CD4-positive, alpha-beta T cell treated with Interleukin-12 subunit alpha and Interleukin-12 subunit beta, for 1 hour (primary cell): Measurements from ENCODE around the gene PARD3B.

ENCODE experiments used
- DNase-seq: peaks from one replicate; pipeline ENCODE4 v3.0.0-alpha.2; 2020

PARD3B gene

DNA sequence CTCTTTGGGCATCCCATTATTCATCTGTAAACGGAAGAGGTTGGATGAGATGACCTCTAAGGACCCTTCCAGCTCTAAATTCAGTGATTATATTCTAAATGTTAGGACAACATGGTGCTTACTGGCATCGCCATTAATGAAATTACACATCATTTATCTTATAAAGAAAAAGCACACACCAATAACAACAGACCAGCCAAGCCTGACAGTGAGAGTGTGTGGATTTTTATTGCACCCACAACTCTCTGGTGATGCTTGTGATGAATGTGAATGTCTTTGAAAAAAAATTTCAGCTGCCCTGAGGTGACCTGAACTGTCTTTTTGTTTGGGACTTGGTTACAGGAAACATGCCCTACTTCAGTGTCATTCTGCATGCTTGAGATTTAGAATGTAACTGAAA lies 623.7 kb downstream of the PARD3B start:
- DNase-seq, result no peak

- DNase-seq, result no peak
These were observed 624.2 kb downstream of the PARD3B start for GRCh38 chr2:205169464-205169863.

GRCh38 chr2:205170399-205170798 lies 625.1 kb downstream of the PARD3B start:
- no peak for DNase-seq

GRCh38 chr2:205171261-205171940 lies 626.1 kb downstream of the PARD3B start:
- no peak for DNase-seq

DNA sequence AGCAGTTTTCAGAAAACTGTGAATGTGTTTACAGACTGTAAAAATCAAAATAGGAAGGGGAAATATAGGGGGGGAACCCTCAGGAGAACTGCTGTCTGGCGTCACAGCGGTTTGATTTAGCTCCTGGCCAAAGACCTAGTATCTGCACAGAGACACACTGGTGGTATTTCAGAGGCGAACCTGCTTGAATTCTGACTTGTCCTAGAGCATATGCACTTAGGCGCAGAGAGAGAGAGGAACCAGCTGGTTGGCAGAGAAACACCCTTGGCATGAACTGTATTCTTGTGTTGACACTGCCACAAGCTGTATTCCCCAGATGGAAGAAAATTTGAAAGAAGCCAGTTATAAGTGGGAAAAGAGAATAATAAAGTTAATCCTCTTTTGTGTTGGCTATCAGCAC lies 630.6 kb downstream of the PARD3B start:
- no peak for DNase-seq

DNA sequence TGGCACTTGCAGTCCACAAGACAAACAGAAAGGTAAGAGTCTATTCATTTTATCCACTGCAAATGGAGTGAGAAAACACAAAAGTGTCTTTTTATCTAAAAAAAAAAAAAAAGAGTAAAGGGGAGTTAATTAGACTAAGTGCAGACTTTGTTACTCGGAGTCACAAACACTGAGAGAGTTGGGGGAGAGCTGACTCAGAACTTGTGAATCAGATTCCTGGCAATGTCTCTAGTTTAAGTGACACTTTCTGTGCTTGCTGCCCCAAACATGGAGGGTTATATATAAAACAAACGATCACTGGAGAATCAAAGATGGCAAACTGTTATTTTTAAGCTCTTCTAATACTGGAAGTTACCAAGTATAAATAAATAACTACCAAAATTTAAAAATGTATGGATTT lies 631.3 kb downstream of the PARD3B start:
- DNase-seq, result no peak

DNA sequence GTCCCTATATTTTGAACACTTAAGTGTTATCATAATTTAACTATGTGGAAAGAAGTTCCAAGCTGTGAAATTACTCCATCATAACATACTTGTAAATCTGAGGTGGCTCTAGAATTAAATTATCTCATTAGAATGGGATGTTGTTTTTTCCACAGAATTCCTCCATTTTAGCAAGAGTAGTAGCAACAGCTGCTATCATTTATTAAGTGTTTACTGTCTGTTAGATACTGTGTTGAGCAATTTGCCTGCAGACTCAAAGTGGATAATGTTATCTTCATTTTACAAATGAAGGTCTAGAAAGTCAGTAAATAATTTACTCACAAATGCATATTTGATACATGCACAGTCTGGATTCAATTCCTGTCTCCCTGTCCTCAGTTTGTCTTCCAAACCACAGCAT lies 632.3 kb downstream of the PARD3B start:
- DNase-seq, result no peak

DNA sequence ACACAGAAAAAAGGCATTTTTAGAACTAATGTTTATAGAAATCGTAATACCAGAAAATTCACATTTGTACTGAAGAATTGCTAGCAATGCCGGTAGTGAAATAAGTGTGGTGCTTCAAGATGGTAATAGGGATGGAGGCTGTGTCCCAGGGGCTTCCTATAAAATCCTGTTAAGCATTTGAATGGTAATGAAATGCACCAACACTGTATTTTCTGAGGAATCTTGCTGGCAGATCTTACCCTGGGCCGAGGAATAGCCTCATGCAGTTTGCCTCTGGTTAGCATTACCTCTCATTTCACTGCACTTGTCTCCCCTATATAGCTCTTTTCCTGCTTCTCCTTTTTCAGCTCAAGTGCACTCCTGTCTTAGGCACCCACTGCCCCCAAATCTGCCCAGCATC lies 635.5 kb downstream of the PARD3B start:
- no peak for DNase-seq

DNA sequence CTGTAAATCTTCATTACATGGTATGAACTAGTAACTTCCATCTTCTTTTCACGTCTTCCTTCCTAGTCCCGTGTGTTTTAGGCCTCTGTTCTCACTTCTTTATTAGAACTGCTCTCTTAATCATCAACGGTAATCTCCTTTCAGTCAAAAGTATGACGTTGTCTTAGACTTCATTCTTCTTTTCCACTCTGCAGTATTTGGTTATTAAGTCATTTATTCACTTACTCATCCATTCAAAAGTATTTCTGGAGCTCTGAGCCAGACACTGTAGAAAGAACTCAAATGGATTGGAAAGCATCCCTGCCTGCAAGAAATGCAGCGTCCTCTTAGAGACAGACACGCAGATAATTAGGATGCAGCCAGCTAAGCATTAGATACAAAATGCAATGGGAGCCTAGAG lies 642.5 kb downstream of the PARD3B start:
- no peak for DNase-seq

- DNase-seq, result no peak
These were observed 643.2 kb downstream of the PARD3B start for GRCh38 chr2:205188239-205189138.

DNA sequence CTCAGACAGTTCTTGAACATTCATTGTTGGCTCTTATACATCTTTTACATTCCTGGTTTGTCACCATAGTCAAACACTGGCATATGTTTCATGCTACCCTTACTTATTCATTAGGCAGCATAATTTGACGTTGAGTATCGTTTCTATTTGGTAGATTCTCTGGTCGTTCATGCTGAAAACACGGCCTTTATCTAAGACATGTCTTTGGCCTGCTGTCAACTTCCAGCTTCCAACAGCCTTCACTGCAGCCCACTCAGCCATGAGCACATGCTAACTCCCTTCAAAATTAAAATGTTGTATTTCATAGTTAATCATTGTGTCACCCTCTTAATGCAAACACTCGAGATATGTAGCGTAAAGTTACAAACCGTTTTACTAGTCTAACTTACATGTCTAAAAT lies 644.0 kb downstream of the PARD3B start:
- DNase-seq, result no peak

DNA sequence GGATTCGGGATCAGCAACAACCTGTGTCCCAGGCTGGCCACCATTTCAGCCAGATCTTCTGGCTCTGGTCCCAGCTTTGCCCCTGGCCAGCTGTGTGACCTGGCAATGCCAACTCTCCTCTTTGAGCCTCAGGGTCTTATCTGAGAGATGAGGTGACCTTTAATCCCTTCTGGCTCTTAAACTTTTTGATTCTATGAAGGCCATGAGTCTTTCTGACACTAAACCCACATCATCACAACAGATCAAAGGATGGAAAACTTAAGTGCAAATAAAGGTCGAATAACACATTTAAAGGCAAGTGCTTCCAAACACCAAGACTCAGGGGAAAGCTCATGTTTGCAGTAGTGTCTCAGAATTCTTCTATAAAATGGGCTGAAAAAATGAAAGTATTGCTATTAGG lies 645.3 kb downstream of the PARD3B start:
- DNase-seq, result no peak

DNA sequence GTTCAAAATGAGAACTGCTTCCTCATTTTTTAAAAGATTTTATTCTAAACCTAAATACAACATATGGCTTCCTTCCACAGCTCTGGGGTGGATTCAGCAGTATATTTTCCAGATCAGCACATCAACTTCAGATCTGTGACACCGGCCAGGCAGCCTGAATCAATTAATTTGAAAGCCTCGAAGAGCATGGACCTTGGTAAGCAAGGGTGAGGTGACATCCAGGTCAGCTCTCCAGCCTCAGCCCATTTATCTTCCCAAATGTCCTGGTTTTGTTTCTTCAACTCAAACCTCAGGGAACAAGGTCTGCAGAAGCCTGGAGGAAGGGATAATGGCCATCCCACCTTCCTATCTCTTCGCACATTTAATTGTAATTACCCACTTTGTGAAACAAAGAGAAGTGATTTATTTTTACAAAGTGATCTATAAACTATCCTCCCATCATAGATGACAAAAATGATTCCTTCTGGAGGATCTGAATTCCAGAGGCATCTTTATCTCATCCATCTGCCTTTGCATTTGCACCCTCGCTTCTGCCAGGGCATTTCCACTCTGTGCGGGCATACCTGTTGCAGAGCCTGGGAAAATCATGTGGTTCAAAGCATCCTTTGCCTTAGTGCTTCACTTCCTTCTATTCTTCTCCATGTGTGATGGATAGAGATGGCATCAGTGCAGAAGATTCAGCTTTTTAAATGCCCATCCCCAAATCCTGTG lies 648.0 kb downstream of the PARD3B start:
- DNase-seq, result no peak

DNA sequence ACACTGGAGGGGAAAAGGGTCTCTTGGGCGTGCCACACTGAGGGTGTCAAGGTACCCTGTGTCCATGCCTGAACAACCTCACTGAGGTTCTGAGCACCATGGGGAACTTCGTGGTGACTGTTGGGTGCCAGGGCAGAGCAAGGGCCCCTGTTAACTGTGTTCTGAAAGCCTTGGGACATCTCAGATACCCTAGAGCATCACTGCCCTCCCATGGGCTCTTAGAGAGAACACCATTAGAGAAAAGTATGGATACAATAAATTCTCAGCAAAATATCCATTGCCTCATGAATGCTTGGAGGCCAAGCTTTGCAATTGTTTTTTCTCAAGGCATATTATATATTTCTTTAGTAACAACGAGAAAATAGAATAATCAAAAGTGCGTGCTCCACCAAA lies 648.6 kb downstream of the PARD3B start:
- DNase-seq, result no peak

DNA sequence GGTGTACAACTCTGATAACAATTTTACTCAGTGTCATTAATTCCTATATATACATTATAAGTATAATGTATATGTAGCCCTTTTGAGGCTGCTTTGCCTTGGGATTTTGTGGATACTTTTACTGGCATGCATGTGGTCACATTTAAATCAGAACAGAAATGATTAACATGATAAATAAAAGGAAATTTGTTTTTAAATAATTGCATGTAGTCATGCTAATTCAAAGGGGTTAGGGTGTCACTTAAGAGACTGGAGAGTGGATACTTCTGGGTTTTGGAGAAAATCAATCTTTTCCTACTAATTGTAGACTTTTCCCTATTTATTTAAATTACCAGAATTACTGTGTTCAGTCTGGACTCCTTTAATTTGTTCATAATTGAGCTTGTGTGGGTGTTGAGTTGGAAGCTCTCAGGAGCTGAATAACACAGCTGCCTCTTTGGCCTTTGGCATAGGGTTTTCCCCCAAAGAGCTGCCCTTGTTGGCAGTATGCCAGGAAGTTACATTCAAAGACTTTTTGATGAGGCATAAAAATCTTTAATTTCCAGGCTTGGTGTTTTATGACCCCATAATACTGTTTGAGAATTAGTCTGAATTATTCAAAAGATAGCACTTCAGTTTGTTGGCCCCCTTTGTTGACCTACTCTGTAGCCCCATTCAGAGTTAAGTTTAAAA lies 652.3 kb downstream of the PARD3B start:
- DNase-seq, result peak; percentile 26

DNA sequence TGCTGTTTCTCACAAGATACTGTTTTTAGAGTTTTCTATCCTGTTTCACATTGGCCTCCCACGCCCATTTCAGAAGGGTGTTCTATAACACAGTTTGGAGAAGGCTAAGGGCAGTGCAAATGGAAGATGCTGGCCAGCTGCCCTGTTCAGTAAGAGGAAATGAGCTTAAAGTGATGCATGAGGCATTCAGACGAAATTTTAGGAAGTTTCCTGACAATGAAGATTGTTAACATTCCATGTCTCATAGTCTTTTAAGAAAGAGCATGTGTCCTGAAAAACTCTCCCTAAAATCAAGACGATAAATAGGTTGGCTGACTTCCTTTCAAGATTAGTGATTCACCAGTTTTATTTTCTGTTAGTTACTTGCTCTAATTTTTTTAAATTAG lies 652.9 kb downstream of the PARD3B start:
- no peak for DNase-seq

- no peak for DNase-seq
These were observed 654.0 kb downstream of the PARD3B start for GRCh38 chr2:205199165-205199850.

DNA sequence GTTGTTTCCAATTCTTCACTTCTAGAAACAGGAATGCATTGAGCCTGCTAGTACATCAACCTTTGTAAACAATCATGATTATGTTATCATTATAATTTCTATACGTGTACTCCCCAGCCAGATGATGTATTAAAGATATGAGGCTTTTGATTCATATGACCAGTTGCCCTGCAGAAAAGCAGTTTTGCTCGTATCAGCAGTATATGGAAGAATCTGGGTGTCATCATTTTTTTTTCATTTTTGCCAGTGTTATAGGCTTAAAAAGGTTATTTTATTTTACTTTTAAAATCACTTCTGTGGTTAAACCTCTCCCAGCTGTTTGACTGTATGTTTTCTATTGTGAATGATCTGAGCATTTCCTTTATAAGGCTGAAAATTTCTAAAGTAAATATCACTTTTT lies 665.2 kb downstream of the PARD3B start:
- no peak for DNase-seq

DNA sequence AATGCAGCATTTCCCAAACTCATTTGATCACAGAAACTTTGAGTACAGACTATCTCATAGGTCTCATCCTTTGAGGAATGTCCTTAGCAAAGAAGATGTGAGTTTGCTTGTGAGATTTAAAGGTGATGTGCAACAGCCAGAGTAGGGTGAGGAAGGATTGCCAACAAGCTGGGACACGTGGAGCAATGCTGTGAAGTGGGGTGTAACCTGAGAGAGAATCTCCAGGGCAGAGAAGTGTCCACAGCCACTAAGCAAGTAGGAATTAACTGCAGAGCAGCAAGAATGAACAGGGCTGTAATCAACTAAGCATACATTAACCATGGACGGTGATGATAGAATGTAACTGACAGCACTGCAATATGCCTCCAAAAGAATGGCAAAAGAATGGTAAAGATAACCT lies 667.1 kb downstream of the PARD3B start:
- no peak for DNase-seq

GRCh38 chr2:205216092-205216491 lies 670.8 kb downstream of the PARD3B start:
- DNase-seq, result no peak

GRCh38 chr2:205216580-205216979 lies 671.3 kb downstream of the PARD3B start:
- no peak for DNase-seq

- no peak for DNase-seq
These were observed 671.7 kb downstream of the PARD3B start for GRCh38 chr2:205217004-205217403.

DNA sequence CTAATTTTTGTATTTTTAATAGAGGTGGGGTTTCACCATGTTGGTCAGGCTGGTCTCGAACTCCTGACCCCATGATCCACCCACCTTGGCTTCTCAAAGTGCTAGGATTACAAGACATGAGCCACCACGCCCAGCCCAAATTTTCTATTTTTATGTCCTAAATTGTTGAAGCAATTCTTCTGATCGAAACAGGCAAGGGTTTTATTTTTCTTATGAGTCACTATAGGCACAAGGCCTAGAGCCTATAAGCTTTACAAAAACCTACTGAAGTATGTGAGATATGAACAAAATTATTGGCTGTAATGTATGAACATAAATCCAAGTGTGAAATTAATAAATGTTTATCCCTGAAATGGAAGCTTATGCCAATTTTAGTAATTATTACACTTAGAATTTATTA lies 672.8 kb downstream of the PARD3B start:
- no peak for DNase-seq
